Dendritic cell treated with granulocyte-macrophage colony-stimulating factor and Interleukin-4, amounts not matched to agents 40 ng/mL and 50 ng/mL, for 4 days (primary cell): ENCODE measurements around the gene COX17.

Source experiments
- H3K27ac Mint-ChIP-seq: one replicate; pipeline ENCODE4 v1.8.0; 2022; ENCODE audit warnings: mild to moderate bottlenecking, mixed read lengths
- H3K27me3 Mint-ChIP-seq: one replicate; pipeline ENCODE4 v1.8.0; 2022; ENCODE audit warnings: mild to moderate bottlenecking, mixed read lengths
- H3K36me3 Mint-ChIP-seq: one replicate; pipeline ENCODE4 v1.8.0; 2022; ENCODE audit warnings: low read depth, mixed read lengths
- H3K4me1 Mint-ChIP-seq: one replicate; pipeline ENCODE4 v1.8.0; 2022; ENCODE audit warnings: low read depth, mixed read lengths
- H3K4me3 Mint-ChIP-seq: one replicate; pipeline ENCODE4 v1.8.0; 2022; ENCODE audit warnings: mild to moderate bottlenecking, moderate library complexity, mixed read lengths
- H3K9me3 Mint-ChIP-seq: one replicate; pipeline ENCODE4 v1.8.0; 2022; ENCODE audit warnings: mixed read lengths
- intact Hi-C: fragments of 100-400 bp; cut with micrococcal nuclease; formaldehyde crosslinking; loops from one replicate; pipeline ENCODE4 v1.15.0; 2022

COX17 gene

DNA sequence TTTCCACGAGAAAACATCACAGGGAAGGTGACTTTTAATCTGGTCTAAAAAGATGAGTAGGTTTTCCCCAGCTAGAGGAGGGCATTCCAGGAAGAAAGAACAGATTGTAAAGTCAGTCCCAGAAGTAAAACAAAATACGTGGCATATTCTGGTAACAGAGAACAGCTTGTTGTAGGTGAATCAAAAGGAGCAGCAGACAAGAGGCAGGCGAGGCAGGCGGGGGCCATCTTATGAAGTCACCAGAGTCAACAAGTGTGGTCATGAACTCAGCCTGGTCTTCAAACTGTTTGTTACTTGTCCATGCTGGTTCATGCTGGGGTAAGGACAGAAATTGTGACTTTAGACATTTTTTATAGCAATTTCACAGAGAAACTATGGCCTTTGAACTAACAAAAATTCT, 12.8 kb downstream of the COX17 start:
- H3K27ac Mint-ChIP-seq = peak overlapping the region; percentile 25
- H3K9me3 Mint-ChIP-seq = no peaks in the 10 kb centered on the region
- H3K27me3 Mint-ChIP-seq = no peaks in the 10 kb centered on the region
- peaks cover 52% of the 10 kb centered on the region for H3K4me1 Mint-ChIP-seq
- intact Hi-C loops = loop anchor here (5.0 kb wide), 1 partner anchor 37 kb away; no protein-coding TSS in a partner anchor
- peaks cover 17% of the 10 kb centered on the region for H3K36me3 Mint-ChIP-seq
- H3K4me3 Mint-ChIP-seq = no peak overlapping the region

DNA sequence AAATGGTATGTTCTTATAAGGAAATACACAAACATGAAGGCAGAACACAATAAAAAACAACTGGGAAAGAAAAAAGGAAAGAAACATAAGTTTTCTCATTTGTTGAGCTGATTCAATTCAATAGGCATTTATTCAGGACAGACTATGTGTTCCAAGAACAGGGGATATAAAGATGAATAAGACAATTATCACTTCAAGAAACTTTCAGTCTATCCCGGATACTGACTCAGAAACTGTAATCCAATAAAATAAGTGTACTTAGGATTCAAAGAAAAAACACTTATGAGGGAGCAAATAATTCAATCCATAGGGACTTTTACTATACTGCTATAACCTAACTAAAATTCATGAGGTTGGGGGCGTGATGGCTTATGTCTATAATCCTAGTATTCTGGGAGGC, 13.3 kb downstream of the COX17 start:
- Mint-ChIP-seq H3K36me3 (peaks cover 16% of the 10 kb centered on the region), H3K27me3 (no peaks in the 10 kb centered on the region), H3K4me1 (peaks cover 57% of the 10 kb centered on the region), H3K9me3 (no peaks in the 10 kb centered on the region), H3K27ac (peak overlapping the region; percentile 25), H3K4me3 (no peak overlapping the region)
- intact Hi-C loops = loop anchor here (5.0 kb wide), 1 partner anchor 37 kb away; no protein-coding TSS in a partner anchor

DNA sequence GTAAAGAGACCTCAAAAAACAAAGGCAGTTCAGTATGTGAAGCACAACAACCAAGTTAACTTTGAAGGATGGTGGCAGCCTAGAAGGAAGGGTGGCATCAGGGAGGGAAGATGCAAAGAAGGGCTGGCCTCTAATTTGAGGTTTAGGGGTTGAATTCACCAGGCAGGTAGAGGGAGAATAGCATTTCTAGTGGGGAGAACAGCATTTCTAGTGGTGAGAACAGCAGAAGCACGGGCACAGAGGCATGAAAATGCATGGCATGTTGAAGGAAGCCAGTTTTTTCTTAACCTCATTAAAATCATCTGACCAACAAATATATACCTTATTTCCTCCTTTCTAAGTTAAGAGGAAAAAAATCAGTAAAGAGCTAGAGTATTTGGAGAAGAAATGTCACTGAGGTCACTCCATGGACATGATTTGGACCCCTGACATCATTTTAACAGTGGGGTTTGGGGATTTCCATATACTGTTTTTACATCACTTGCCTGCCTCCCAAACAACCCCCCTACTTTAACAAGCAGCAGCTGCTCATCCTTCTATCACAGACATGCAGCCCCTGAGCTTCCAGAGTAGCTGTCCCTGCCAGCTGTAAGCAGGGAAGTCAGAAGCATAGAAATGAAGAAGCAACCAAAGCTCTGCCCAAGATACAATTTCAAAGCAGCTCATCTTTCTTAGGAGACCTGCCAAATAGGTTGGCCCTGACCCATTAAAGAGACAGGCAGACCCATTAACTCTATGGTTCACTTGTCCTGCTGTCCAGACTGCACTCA, 14.4 kb downstream of the COX17 start:
- no peaks in the 10 kb centered on the region for H3K9me3 Mint-ChIP-seq
- H3K27ac Mint-ChIP-seq = peak overlapping the region; percentile 1
- peaks cover 10% of the 10 kb centered on the region for H3K36me3 Mint-ChIP-seq
- no peak overlapping the region for H3K4me3 Mint-ChIP-seq
- H3K4me1 Mint-ChIP-seq = peaks cover 67% of the 10 kb centered on the region
- no peaks in the 10 kb centered on the region for H3K27me3 Mint-ChIP-seq
- intact Hi-C loops = loop anchor here (5.0 kb wide), 1 partner anchor 35 kb away; no protein-coding TSS in a partner anchor

DNA sequence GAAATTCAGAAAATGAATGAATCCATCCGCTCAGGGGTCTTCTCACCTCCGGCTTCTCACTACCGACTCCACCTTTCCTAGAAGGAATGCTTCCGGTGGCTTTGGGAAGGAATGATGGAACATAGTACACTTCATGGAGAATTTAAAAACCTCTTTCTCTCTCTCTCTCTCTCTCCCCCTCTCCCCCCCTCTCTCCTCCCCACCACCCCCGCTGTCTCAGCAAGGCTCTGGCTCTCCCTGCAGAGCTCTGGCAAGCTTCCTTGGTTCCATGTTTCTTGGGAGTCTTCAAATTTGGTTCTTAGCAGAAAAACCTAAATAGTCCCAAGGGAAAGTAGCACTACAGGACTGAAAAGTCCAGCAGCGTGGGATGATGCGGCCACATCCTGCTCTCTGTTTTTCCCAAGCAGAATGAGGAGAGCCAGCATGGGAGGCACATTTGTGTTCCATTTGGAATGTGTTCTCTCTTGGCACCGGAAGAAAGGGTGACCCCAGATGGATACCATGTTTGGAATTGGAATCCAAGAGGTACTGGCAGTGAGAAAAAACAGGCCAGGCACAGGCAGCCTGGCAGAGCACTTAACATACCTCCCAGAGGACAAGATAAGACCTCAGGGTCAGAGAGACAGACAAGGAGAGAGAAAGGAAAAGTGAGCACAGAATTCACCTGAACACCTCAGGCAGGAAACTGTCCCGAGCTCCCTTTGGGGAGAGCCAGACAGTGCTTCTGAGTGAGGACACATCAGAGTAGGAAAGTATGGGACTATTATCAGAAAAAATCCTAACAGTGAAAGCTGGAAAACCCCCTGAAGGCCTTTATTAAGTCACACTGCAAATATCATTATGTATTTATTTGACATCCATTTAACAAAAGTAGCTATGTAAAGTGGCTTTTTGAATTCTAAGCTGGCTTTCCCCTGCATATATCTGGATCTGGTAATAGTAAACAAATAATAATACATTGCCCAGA, 16.4 kb downstream of the COX17 start, which contains the start of gene POPDC2:
TSS of gene POPDC2 (minus strand) at position 116 of the 967 bp plus-strand sequence. CDS start 166 bp downstream, outside the sequence.
- Mint-ChIP-seq H3K27ac (peak within 1 kb of the TSS; percentile 71), H3K4me3 (no peak within 1 kb of the TSS), H3K36me3 (no peaks in the 10 kb centered on the region), H3K4me1 (peaks cover 78% of the 10 kb centered on the region), H3K27me3 (no peaks in the 10 kb centered on the region), H3K9me3 (no peaks in the 10 kb centered on the region)
- intact Hi-C loops = loop anchor here (5.0 kb wide), 1 partner anchor 33 kb away; no protein-coding TSS in a partner anchor

DNA sequence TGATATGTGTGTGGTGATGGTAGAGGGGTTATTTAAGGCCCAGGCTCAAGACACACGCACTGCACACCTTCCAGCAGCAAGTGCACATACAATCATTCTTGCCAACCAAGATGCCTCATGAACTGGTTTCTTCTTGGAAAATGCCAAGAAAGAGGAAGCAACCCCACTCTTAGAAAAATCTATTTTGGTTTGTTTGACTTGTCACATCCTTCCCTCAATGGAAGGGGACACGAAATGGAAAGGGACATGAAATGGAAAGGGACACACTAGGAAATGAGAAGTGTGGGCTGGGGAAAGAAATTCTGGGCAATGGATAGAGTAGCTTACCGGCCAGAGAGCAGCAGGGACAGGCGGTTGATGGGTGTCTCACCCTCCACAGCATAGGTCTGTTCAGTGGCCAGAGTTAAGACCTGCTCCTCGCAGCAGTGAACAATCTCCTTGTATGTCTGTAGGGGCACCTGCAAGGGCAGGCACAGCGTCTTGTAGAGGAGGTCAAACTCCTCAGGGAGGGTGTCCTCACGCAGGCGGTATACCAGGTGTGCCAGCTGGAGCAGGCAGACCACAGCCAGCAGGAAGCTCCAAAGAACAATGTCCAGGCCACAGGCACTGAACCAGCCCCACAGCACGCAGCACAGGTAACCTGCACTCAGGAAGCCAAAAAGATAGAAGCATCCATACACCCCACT, 17.5 kb downstream of the COX17 start:
- Mint-ChIP-seq H3K4me1 (peaks cover 71% of the 10 kb centered on the region), H3K27ac (peak overlapping the region; percentile 71), H3K36me3 (no peaks in the 10 kb centered on the region), H3K4me3 (no peak overlapping the region), H3K9me3 (no peaks in the 10 kb centered on the region), H3K27me3 (no peaks in the 10 kb centered on the region)
- intact Hi-C loops = loop anchor here (2.0 to 5.0 kb wide), 3 partner anchors 21 to 57 kb away; no protein-coding TSS in a partner anchor

DNA sequence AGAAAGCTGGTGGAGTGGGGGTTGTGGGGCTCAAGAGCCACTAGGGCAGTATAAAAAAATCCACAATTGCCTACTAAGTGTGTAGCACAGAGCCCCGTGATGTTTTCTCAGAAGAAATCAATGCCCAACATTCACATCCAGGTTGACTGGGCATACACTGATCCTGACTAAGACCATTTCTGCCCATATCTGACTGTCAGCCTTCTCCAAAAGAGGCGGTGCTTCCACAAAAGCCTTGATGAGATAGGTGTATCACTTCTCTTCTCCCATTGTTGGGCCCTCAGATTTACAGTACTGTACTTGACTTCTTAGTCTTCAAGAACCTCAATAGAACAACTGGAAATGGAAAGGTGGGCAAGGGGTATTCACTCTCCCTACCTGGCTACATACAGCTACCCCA, 18.2 kb downstream of the COX17 start:
- Mint-ChIP-seq H3K4me3 (no peak overlapping the region), H3K27me3 (no peaks in the 10 kb centered on the region), H3K4me1 (peaks cover 69% of the 10 kb centered on the region), H3K27ac (peak overlapping the region; percentile 71), H3K36me3 (no peaks in the 10 kb centered on the region), H3K9me3 (no peaks in the 10 kb centered on the region)
- intact Hi-C loops = loop anchor here (2.0 to 5.0 kb wide), 2 partner anchors 20 to 57 kb away; no protein-coding TSS in a partner anchor

DNA sequence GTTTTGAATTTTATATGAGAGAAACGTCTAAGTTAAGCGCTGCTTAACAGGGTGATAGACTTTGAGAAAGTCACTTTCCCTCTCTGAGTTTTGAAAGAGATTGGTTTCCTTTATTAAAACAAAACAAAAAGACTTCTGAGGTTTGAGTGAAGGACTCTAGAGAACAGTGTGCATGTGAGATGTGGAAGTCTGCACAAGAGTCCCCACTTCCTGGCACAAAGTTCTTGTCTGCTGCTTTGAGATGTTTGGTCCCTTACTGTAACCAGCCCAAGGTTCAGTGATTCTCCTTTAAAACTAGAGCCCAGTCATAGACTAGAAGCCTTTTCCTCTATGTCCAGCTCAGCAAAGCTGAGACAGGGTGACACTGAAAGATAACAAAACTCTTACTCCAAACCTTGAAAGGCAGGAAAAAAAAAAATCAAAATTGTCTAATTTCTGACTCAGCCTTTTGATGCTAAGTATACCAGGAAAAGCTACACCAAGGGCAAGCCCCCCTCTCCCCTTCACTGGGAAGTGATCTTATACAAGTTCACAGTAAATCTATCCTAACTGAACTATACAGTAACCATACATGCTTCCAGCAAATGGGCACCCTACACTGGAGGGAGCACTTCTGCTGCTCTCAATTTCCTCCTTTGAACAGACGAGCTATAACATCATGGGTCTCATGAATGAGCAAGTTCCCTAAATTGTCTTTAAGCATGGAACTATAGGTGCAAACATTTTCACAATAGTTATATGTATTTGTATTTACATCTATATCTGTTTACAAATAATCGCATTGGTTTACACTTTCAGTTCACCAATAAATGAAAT, 19.1 kb downstream of the COX17 start:
- intact Hi-C loops = loop anchor here (2.0 to 5.0 kb wide), 2 partner anchors 19 to 56 kb away; no protein-coding TSS in a partner anchor
- H3K4me3 Mint-ChIP-seq = no peak overlapping the region
- H3K27me3 Mint-ChIP-seq = no peaks in the 10 kb centered on the region
- no peaks in the 10 kb centered on the region for H3K36me3 Mint-ChIP-seq
- peaks cover 69% of the 10 kb centered on the region for H3K4me1 Mint-ChIP-seq
- H3K27ac Mint-ChIP-seq = peak overlapping the region; percentile 71
- no peaks in the 10 kb centered on the region for H3K9me3 Mint-ChIP-seq

DNA sequence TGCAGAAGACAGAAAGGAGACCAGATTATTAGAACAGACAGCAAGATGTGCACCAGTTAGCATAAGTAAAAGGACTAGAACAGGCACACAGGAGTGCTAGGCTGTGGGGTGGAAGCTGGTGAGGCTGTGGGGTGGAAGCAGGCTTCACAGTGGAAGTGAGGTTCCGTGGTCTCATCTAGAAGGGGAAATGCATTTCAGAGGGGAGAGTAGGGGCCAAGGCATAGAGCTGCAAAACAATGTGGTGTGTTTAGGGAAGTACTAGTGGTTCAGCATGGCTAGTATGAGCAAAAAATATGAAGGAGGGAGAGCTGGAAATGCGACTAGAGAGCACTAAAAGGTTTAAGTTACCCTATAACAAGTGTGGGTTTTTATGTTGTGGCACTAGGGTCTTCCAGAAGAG, 23.3 kb downstream of the COX17 start:
- Mint-ChIP-seq H3K9me3 (no peaks in the 10 kb centered on the region), H3K27me3 (no peaks in the 10 kb centered on the region), H3K36me3 (no peaks in the 10 kb centered on the region), H3K4me3 (no peak overlapping the region), H3K27ac (peak overlapping the region; percentile 55), H3K4me1 (peaks cover 58% of the 10 kb centered on the region)
- intact Hi-C loops = no loop called here

DNA sequence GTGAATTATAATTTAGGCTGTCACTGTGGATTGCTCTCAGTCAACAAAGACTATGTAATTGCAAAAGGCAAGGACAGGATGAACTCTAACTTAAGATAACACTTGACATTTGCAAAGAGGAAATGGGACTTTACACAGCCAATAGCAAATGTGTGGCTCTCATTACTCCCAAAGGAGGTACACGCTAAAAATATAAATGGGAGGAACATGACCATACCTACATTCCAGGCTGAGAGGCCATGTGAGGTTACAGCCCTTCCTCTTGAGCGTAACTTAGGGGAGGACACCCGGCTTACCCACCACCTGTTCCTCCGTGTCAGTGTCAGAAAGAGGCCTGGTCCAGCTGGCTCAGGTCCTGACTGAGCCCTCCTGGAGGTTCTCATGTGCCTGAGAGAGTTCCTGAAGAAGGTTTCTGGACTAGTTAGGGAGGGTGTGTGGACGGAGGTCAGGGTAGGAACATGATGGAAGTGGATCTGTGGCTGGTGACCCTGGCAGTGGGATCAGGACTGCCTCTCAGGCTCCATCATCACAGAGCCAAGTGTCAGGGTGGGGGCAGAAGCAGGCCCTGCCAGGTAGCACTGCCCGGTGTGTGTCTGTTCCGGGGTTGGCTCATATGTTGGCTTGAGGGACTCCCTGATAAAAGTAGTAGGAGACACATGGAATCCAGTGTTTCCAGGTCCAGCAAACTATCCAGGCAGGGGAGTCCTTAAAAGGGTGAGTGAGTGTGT, 24.7 kb downstream of the COX17 start:
- no peak overlapping the region for H3K4me3 Mint-ChIP-seq
- peaks cover 5% of the 10 kb centered on the region for H3K36me3 Mint-ChIP-seq
- H3K4me1 Mint-ChIP-seq = peaks cover 49% of the 10 kb centered on the region
- H3K9me3 Mint-ChIP-seq = no peaks in the 10 kb centered on the region
- H3K27ac Mint-ChIP-seq = peak overlapping the region; percentile 57
- no peaks in the 10 kb centered on the region for H3K27me3 Mint-ChIP-seq
- intact Hi-C loops = no loop called here

DNA sequence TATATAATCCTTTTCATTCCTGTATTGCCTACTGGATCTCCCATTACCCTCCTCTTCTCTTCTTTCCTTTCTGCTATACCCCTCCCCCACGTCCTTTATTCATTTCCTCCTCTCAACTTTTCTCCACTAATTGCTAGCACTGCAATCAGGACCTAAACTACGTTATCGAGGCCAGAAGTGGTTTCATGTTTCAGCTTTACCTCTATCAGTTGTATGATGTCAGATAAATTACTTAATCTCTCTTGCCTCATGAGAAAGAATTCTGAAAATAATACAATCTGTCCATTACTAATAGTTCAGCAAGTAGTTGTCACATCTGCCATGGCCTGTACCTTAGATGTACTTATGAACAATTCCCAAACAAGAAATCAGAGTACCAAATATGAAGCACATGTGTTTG, 27.4 kb downstream of the COX17 start:
- Mint-ChIP-seq H3K9me3 (no peaks in the 10 kb centered on the region), H3K27me3 (no peaks in the 10 kb centered on the region), H3K4me3 (no peak overlapping the region), H3K27ac (no peak overlapping the region), H3K4me1 (peaks cover 46% of the 10 kb centered on the region), H3K36me3 (peaks cover 5% of the 10 kb centered on the region)
- intact Hi-C loops = no loop called here

DNA sequence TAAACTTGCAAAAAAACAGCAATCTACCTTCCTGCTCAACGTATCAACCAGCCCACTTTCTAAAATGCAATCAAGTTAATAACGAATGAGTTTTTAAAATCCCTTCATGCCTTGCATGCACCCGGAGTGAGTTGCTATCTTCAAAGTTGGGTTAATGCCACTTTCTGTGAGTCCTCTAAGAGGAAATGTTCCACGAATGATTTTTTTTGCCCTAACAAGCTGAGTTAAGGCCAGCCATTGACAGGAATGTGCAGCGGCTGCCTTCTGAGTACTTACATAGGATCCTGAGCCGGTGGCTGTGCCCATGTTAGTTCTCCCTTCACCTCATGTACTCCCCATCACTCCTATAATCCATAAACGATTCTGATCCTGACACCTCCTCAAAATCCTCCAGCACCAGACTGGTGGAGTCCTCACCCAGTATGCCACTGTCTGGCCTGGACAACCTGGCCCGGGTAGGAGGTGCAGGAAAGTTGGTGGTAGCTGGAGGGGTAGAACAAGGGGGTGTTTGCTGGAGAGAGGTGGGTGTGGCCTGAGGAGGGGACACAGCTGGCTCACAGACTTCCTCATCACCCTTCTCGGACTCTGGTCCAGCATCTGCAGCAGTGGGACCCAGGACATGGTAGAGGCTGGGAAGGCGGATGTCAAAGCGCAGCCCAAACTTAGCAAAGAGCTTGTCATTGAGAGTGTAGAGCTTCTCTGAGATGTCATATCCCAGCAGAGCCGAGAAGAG, 29.2 kb downstream of the COX17 start:
- H3K4me1 Mint-ChIP-seq = peaks cover 42% of the 10 kb centered on the region
- H3K27ac Mint-ChIP-seq = no peak overlapping the region
- H3K9me3 Mint-ChIP-seq = no peaks in the 10 kb centered on the region
- no peak overlapping the region for H3K4me3 Mint-ChIP-seq
- H3K36me3 Mint-ChIP-seq = peaks cover 5% of the 10 kb centered on the region
- H3K27me3 Mint-ChIP-seq = no peaks in the 10 kb centered on the region
- intact Hi-C loops = no loop called here

DNA sequence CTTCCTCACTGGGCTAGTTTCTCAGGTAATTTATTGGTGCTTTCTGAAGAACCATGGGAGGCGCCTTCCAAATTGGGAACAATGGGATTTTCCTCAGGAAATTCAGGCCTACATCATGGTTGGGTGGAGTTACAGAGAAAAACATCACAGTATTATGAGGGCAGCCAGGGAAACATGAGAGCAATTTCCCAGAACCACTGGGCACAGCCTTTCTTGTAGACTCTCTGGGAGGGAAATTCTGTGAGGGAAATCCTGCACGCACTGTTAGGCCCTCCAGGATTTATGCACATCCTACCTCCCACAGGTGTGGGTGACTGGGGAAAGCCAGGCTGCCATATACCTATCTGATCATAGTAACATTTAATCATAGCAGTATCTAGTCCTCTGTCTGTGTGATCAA, 30.0 kb downstream of the COX17 start:
- Mint-ChIP-seq H3K27me3 (no peaks in the 10 kb centered on the region), H3K4me1 (peaks cover 44% of the 10 kb centered on the region), H3K36me3 (peaks cover 5% of the 10 kb centered on the region), H3K4me3 (no peak overlapping the region), H3K27ac (no peak overlapping the region), H3K9me3 (no peaks in the 10 kb centered on the region)
- intact Hi-C loops = no loop called here
